Vagina (tissue), 2 donors: ENCODE data around the gene ZFY.

Experiments used
- CTCF ChIP-seq, 3 experiments: fragments of 450-650 bp in 2 of 3; fragments of 200-600 bp in 1 of 3; sonication (generic) in 1 of 3; IDR thresholded peaks; one replicate each; pipeline ENCODE4 v1.5.1; 2017 to 2019; ENCODE audit warnings: antibody characterized with exemption in 3 of 3, mild to moderate bottlenecking in 2 of 3, moderate library complexity in 2 of 3
- POLR2A ChIP-seq, 2 donors: fragments of 450-650 bp; IDR thresholded peaks; one replicate each; pipeline ENCODE4 v1.6.1; 2017; ENCODE audit warnings: antibody characterized with exemption in 2 of 2, mild to moderate bottlenecking in 2 of 2, moderate library complexity in 2 of 2
- POLR2AphosphoS5 ChIP-seq, 2 donors: sonication (generic); formaldehyde crosslinking; IDR thresholded peaks; one replicate each; pipeline ENCODE4 v1.9.0; 2017; ENCODE audit warnings: antibody characterized with exemption in 2 of 2, mild to moderate bottlenecking in 2 of 2, low read depth in 1 of 2; ENCODE audit not compliant: insufficient read depth in 1 of 2

GRCh38 chrY:2972708-2973107, 37.5 kb downstream of the ZFY start:
- TF ChIP-seq CTCF (IDR thresholded peaks at IDR 0.05) (no peak), POLR2AphosphoS5 (IDR thresholded peaks at IDR 0.05; ENCODE audit: insufficient read depth in 1 of 2, low read depth in 1 of 2) (no peak), POLR2A (IDR thresholded peaks at IDR 0.05) (no peak)
